HK-2 (cell line): ENCODE measurements around the gene TMA7.
"Not testable (repeated sequence)": the region's sequence is repeated elsewhere in the genome, so short reads cannot be mapped to it uniquely, and the experiment has no call there.

ENCODE experiments used
- DNase-seq: peaks from one replicate; pipeline ENCODE4 v3.0.0-alpha.2; 2018; ENCODE audit not compliant: unreplicated experiment

The TMA7 gene

GRCh38 chr3:48468329-48468731, 28.3 kb downstream of the TMA7 start:
- no peak for DNase-seq

- DNase-seq = no peak
Observed at GRCh38 chr3:48469046-48469915, 29.2 kb downstream of the TMA7 start.

- no peak for DNase-seq
Observed at GRCh38 chr3:48470286-48470685, 30.2 kb downstream of the TMA7 start.

- no peak for DNase-seq
Observed at GRCh38 chr3:48472673-48472922, 32.5 kb downstream of the TMA7 start.

GRCh38 chr3:48472923-48473616, 33.0 kb downstream of the TMA7 start:
- DNase-seq = peak; percentile 87

DNA sequence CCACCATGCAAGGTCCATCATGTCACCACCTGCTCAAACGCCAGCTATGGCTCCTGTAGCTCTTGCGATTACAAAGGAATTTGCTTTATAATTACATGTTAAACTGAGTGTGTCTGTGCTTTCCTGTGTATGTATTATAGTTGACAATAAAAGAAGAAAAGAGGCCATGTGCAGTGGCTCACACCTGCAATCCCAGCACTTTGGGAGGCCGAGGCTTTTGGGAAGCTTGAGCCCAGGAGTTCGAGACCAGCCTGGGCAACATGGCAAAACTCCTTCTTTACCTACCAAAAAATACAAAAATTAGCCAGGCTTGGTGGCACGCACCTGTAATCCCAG, 33.5 kb downstream of the TMA7 start:
- DNase-seq = no peak

DNA sequence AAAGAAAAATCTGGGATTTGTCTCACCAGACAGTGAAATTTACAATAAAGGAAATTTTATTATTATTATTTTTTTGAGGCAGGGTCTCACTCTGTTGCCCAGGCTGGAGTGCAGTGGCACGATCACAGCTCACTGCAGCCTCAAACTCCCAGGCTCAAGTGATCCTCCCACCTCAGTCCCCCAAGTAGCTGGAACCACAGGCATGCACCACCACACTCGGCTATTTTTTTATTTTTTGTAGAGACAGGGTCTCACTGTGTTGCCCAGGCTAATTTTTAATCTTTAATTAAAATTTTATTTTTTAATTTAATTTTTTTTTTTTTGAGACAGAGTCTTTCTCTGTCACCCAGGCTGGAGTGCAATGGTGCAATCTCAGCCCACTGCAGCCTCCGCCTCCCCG, 34.0 kb downstream of the TMA7 start:
- DNase-seq = not testable (repeated sequence)

DNA sequence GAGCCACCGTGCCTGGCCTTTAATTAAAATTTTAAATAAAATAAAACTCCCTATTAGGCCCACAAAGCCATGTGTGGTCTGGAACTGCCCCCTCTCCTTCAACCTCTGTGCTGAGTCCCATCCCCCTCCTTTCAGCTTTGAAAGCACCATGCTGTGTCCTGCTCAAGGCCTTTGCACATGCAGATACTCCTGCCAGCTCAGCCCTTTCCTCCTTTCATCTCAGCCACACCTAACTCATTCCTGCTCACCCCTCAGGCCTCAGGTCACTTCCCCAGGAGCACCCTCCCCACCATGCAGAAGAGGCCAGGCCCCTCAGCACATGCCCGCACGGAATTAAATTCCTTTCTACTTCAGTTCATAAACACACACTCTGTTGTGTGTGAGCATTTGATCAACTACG, 34.6 kb downstream of the TMA7 start:
- DNase-seq = no peak

- no peak for DNase-seq
Observed at GRCh38 chr3:48475188-48475587, 35.1 kb downstream of the TMA7 start.

GRCh38 chr3:48476426-48477053, 36.5 kb downstream of the TMA7 start:
- DNase-seq = no peak

- DNase-seq = no peak
Observed at GRCh38 chr3:48477959-48478520, 38.0 kb downstream of the TMA7 start.

GRCh38 chr3:48478626-48479555, 38.8 kb downstream of the TMA7 start:
- DNase-seq = no peak

- not testable (repeated sequence) for DNase-seq
Observed at GRCh38 chr3:48480891-48481290, 40.8 kb downstream of the TMA7 start.

DNA sequence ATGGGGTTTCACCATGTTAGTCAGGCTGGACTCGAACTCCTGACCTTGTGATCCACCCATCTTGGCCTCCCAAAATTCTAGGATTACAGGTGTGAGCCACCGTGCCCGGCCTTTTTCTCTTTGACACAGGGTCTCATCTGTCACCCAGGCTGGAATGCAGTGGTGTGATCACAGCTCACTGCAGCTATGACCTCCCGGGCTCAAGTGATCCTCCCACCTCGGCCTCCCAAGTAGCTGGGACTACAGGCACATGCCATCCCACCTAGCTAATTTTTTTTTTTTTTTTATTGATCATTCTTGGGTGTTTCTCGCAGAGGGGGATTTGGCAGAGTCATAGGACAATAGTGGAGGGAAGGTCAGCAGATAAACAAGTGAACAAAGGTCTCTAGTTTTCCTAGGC, 42.8 kb downstream of the TMA7 start:
- not testable (repeated sequence) for DNase-seq

DNA sequence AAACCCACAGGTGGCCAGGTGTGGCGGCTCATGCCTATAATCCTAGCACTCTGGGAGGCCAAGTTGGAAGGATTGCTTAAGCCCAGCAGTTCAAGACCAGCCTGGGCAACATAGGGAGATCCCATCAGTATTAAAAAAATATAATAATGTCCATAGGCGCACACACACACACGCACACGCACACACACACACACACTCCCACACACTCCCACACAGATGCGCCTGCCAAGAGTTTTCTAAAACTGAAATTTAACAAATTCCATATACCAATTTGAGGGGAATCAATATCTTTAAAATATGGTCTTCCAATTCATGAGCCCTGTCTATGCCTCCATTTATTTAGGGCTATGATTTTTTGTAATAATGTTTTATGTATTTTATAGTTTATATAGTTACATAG, 46.9 kb downstream of the TMA7 start:
- no peak for DNase-seq

DNA sequence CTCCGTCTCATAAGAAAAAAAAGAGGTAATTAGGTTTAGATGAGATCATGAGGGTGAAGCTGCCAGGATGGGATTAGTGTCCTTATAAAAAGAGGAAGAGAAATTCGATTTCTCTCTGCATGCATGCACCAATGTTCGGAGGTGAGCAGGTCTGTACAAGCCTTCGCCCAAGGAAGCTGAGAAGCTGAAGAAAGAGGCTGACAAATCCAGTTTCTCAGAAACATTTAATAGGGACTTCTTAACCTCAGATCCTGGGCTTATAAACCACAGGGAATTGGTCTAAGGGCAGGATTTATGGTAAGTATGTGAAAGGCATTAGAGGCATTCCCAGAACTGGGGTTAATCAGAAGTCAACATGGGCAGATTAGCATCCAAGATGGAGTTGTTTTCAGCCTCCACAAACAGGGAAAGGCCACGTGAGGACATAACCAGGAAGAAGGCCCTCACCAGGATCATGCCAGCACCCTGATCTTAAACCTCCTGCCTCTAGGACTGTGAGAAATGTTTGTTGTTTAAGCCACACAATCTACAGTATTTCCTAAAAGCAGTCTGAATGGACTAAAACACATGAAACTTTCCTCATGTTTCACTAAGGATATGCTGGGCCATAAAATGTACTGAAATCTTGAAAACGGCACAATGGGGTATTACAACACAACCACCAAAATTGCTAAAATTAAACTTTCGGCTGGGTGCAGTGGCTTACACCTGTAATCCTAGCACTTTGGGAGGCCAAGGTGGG, 52.6 kb downstream of the TMA7 start:
- no peak for DNase-seq

GRCh38 chr3:48493203-48493501, 53.1 kb downstream of the TMA7 start:
- DNase-seq = no peak
